HG03575 (cell line): ENCODE measurements around the gene PNMA3.
"Not testable (repeated sequence)": the region's sequence is repeated elsewhere in the genome, so short reads cannot be mapped to it uniquely, and the experiment has no call there.

Experiments
- ATAC-seq: cut with Tn5 transposase; IDR thresholded peaks from one replicate; pipeline ENCODE4 v1.9.1; 2021; ENCODE audit not compliant: unreplicated experiment, insufficient number of reproducible peaks, low FRiP score; ENCODE audit errors: extremely low read depth

Gene PNMA3, protein sequence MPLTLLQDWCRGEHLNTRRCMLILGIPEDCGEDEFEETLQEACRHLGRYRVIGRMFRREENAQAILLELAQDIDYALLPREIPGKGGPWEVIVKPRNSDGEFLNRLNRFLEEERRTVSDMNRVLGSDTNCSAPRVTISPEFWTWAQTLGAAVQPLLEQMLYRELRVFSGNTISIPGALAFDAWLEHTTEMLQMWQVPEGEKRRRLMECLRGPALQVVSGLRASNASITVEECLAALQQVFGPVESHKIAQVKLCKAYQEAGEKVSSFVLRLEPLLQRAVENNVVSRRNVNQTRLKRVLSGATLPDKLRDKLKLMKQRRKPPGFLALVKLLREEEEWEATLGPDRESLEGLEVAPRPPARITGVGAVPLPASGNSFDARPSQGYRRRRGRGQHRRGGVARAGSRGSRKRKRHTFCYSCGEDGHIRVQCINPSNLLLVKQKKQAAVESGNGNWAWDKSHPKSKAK

DNA sequence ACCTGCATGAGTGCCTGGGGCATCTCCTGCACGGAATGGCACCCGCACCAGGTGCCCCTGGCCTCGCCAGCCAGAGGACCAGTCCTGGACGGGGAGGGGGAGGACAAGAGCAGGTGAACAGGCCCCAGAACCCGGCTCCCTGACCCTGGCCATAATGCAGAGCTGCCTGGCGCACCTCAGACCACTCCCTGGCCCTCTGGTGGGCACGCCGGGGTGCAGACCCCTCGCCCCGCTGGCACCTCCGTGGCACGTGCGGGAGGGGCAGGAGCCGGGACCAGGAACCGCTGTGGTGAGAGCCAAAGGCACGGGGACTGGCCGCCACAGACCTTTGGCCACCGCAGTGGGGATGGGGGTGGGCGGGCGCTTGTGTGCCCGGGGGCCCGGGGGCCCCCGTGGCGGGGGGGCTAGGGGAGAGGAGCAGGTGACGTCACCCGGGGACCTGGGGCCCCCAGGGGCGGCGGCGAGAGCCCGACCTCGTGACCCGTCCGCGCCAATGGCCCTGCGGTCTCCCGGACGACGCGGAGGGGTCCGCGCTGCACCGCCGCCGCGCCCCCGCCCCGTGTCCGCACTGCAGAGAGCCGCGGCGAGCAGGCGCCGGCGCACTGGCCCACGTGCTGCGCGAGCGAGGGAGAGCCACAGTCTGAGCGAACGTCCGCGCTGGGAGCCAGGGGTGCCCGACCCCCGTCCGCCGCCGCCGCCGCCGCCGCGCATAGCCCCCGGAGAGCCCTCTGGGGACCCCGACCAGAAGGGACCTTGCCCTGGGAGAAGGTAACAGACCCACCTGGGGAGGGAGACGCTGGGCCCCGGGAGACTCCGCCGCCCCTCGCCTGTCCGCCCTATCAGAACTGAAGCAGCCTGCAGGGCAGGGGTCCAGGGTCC is at the start of gene PNMA3:
PNMA3 (plus strand) TSS at position 600 of the 879 bp plus-strand sequence. CDS start 586 bp downstream, outside the sequence.
- ATAC-seq, result no peak

DNA sequence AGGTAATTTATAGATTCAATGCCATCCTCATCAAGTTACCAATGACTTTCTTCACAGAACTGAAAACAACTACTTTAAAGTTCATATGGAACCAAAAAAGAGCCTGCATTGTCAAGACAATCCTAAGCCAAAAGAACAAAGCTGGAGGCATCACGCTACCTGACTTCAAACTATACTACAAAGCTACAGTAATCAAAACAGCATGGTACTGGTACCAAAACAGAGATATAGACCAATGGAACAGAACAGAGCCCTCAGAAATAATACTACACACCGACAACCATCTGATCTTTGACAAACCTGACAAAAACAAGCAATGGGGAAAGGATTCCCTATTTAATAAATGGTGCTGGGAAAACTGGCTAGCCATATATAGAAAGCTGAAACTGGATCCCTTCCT is 39.1 kb upstream of the PNMA3 start:
- ATAC-seq, result not testable (repeated sequence)

DNA sequence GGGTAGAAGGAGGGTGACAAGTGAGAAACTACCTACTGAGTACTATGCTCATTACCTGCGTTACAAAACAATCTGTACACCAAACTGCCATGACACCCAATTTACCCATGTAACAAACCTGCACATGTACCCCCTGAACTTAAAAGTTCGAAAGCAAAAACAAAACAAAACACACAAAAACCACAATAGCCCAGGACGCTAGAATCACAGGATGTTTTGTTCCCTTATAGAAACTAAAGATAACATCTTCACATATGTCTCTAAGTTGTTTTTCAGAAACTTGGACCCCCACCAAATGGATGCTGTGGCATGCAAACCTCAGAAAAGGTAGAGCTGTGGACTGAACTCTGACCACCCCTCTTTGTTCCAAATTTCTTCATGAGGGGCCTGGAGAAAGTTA is 37.1 kb upstream of the PNMA3 start:
- ATAC-seq, result no peak

DNA sequence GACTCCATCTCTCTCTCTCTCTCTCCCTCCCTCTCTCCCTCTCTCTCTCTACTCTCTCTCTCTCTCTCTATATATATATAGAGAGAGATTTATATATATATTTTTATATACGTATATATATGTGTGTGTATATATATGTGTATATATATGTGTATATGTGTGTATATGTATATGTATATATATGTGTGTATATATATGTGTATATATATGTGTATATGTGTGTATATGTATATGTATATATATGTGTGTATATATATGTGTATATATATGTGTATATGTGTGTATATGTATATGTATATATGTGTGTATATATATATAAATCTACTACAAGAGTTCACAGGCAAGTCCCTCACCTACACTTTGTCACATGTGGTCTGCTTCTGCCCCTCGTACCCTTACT is 29.8 kb upstream of the PNMA3 start:
- not testable (repeated sequence) for ATAC-seq

DNA sequence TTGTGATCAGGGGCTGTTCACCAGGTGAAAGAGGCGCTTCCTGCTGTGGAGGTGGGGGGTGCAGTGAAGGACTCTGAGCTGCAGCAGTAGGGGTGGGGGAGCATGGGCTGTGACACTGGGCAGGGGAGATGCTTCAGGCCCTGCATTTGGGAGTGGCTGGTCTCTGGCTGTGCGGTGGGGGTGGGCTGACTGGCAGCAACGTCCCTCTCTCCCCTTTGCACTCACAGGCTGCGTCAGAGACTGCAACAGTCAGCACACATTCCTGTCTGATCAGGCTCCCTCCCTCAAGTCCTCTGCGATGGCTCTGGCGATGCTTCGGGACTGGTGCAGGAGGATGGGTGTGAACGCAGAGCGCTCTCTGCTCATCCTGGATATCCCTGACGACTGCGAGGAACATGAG is 27.8 kb upstream of the PNMA3 start:
- not testable (repeated sequence) for ATAC-seq

DNA sequence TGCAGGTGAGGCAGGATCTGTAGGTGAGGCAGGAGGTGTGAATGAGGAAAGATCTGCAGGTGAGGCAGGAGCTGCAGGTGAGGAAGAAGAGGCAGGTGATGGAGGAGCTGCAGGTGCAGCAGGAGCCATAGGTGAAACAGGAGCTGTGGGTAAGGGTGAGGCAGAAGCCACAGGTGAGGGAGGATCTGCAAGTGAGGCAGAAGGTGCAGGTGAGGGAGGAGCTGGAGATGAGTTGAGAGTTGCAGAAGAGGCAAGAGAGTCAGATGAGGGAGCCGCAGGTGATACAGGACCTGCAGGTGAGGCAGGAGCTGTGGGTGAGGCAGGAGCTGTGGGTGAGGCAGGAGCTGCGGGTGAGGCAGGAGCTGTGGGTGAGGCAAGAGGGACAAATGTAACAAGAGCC is 27.1 kb upstream of the PNMA3 start:
- ATAC-seq, result no peak

DNA sequence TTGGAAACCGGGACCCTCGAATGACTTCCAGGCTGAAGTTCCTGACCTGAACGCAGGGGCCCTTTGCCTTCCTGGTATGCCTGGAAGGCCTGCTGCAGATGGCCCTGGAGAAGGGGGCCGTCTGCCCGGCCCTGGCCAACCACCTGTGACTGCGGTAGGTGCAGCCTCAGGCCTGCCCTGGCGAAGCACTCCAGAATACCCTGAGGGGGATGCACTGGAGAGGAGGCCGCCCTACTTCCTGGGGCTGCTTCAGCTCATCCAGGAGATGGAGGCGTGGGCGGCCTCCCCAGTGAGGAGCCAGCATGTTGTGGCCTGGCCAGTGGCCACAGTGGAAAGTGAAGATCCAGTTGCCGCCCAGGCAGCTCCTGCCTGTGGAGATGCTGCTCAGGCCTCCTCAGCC is 26.4 kb upstream of the PNMA3 start:
- ATAC-seq, result no peak

DNA sequence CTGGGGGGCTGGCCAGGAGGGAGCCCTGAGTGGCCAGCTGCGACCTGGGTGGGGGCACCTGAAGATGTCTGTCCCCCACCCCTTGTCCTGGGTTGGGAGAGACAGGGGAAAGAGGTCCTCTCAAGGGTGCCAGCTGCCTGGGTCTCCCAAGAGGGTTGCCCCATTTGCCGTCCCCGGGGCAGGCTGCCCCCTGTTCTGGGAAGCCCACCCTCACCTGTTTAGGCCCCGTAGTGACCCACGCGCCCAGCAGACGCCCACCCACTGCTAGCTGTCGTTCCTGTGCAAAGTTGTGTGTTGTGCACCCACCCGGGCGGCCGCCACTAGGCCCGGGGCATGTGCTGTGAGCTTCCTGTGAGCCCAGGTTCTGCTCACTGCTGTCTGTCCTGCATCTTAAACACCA is 25.5 kb upstream of the PNMA3 start:
- ATAC-seq, result no peak

DNA sequence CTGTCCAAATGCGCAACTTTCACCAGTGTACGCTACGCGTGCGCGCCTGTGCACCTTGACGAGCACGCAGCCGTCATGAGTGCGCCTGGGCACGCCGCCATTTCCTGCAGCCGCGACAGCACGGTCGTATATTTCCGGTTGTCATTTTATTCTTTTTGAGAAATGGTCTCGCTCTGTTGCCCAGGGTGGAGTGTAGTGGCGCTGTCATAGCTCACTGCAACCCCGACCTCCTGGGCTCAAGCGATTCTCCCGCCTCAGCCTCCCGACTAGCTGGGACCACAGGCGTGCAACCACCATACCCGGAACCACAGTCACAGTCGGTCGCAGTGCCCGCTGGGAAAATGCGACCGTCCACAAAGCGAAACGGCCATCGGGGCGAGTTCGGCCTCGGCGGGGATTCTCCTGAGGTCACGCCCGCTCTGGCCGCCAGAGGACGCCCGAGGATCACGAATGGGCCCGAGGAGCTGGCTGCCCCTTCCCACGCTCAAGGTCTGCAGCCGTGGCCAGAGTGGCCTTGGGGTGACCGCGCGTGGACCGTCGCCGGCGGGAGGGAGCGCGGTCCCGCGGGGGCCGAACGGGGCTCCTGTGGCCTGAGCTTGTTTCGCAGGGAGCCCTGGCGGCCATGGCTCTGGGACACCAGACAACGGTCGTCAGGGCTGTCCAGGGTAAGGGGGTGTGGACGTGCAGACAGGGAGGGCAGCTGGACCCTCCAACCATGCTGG is 23.7 kb upstream of the PNMA3 start:
- no peak for ATAC-seq

DNA sequence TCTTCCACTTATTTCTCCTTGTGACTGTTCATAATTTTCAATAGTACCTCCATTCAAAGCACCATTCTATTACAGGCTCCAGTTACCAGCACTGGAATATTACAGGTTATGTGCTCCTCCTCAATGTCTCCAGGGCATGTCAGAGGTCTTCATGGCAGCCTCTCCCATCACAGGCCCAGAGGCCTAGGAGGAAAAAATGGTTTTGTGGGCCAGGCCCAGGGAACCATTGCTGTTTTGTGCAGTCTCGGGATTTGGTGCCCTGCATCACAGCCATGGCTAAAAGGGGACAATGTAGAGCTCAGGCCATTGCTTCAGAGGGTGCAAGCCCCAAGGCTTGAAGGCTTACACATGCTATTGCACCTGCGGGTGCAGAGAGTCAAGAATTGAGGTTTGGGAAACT is 7.2 kb upstream of the PNMA3 start:
- ATAC-seq, result no peak

DNA sequence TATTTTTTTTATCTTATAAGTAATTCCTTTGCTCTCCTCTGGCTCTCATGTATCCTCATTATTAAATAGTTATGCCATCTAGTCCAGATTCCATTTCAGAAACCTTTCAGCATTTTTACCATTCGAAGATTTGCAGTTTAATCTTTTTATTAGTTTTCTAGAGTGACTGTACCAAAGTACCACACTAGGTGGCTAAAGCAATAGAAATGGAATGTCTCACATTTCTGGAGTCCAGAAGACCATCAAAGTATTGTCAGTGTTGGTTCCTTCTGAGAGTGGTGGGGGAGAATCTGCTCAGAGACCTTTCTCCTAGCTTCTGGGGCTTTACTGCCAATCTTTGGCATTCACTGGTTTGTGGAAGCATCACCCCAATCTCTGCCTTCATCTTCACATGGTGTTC is 3.7 kb upstream of the PNMA3 start:
- no peak for ATAC-seq

DNA sequence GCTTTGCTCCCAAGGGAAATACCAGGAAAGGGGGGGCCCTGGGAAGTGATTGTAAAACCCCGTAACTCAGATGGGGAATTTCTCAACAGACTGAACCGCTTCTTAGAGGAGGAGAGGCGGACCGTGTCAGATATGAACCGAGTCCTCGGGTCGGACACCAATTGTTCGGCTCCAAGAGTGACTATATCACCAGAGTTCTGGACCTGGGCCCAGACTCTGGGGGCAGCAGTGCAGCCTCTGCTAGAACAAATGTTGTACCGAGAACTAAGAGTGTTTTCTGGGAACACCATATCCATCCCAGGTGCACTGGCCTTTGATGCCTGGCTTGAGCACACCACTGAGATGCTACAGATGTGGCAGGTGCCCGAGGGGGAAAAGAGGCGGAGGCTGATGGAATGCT is 1.0 kb downstream of the PNMA3 start:
- no peak for ATAC-seq

DNA sequence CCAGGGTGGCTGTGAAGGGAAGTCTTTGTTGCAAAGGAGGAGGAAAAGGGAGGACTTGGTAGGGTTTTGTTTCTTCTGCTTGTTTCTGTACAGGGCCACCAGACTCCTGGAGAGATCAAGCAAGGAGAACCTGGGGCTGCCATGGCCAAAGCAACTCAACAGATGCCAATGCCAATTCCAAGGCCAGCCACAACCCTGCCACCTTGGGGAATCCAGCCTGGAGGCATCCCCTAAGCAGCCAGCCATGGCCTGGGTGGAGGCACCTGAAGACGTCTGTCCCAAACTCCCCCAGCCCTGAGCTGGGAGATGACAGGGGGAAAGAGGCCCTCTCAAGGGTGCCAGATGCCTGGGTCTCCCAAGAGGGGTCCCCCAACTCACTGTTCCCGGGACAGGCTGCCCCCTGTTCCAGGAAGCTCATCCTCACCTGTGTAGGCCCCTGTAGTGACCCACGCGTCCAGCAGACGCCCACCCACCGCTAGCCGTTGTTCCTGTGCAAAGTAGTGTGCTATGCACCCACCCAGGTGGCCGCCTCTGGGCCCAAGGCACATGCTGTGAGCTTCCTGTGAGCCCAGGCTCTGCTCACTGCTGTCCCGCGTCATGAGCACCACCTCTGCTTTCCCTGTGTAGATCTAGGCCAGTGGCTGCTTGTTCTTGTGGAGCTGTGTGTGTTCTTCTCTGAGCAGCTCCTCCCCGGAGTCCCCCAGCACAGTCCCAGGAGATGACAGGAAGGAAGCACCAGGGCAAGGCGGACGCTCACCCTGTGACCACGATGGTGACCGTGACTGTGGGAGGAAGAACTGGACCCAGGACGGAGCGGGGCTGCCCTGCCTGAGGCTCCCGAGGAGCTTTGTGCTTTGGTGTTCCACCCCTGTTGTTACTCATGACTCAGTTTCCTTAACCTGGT is 3.2 kb downstream of the PNMA3 start:
- ATAC-seq, result no peak

DNA sequence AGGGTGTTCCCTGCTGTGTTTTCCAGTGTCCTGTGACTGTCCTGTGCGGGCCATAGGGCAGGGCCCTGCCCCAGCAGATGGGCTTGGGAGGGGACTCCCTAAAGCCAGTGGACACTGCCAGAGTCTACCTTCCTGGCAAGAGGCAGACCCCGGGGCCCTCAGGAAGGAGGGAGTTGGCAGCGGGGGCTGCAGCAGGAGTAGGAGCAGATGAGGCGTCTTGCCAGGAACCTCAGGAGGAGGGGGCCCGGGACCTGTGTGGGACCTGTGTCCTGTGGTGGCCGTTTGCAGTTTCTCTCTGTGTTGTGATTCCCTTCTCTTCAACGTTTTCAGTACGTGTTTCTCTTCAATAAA is 3.8 kb downstream of the PNMA3 start:
- no peak for ATAC-seq

DNA sequence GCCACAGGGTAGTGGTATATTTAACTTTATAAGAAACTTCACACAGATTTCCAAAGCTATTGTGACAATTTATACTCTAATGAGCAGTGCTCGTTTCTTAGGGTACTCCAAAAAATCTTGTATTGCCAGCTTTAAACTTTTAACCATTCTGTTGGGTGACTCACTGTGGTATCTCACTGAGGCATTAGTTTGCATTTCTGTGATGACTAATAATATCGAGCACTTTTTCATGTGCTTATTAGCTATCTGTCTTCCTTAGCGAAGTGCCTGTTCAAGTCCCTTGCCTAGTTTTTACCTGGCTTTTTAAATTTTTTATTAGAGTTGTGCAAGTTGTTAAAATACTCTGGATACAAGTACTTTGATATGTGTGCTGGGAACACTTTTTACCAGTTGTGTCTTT is 5.5 kb downstream of the PNMA3 start:
- ATAC-seq, result no peak

DNA sequence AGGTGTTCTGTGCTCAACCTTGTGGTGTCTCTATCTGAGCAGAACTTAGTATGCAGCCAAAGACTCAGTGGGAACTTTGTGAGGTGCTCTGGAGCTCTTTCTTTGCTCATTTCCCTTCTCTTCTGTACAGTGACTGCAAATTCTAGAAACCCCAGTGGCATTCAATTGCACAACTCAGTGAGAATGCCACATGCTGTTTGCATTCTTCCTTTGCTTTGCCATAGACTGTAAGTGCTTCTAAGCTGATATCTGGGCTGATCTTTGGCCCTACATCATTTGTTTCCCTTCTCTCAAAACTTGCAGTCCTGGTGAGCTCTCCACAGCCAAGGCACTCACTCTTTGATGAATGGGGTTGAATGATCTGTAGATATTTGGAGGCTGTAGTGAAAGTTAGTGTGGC is 7.0 kb downstream of the PNMA3 start:
- ATAC-seq, result no peak

DNA sequence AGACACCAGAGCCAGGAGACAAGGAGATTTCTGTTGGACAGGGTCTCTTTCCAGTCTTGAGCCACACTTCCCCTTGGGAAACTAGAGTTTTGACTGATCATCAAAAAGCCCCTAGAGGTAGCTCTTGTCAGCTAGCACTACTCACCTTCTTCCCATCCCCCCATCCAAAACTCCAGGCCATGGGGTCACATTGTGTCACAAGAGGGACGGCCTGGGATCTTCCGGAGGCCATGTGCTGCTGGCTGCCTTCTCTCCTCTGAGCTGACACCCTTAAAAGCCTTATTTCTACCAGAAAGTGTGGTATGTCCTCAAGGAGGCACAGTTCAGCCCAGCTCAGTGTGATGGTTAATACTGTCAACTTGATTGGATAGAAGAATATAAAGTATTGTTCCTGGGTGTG is 7.8 kb downstream of the PNMA3 start:
- ATAC-seq, result no peak

DNA sequence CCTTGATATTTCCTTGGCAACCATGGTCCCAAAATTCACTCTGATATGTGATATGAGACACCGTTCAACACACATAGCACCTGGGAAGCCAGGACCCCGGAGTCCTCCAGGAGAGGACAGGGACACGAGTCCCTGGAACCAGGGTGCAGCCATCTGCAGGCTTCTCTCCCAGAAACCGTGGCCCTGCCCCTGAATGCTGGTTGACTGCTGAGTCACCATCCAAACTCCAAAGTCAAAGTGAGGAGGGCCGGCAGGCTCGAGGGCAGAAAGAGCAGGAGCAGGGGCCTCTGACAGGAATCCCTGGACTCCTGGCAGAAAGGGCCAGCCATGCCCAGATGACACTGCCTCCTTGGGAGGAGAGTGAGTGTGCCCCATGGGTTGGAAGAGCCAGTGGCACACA is 9.1 kb downstream of the PNMA3 start:
- no peak for ATAC-seq

DNA sequence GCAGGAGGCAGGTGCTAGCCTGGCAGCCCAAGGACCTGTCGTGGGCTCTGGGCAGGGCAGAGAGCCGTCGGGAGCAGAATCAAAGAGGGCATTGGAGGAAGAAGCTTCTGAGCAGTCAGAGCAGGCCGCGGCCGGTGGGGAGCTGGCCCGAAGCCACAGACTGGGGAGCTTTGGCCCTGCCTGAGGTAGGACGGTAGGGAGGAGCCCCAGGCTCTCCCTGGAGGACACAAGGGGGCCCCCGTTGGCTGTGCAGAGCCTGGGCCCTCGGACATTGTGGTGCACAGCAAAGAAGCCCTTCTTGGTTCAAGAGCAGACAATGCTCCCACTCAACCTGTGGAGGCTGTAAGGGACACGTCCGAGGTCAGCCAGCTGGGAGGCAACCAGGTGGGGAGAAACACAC is 10.1 kb downstream of the PNMA3 start:
- ATAC-seq, result not testable (repeated sequence)
